PC-9 (cell line): ENCODE data around the gene SLAMF6. TPM values are rescaled to one million over a fixed set of nuclear protein-coding genes. Genes with fewer than 3 reads are reported as not detected.
A peak's percentile ranks its signal among the peaks of the same experiment; 100 is the strongest.

Source experiments
- BruUV-seq: library from RNA; stranded (reverse); fragments of 400-500 nt; replicated peaks from 2 replicates; lab custom pipeline; 2021; lab: Mats Ljungman, UMichigan
- CTCF ChIA-PET: fragments of 300-600 bp; sonication (Branson Sonifier 250); formaldehyde crosslinking; loops from one replicate; lab custom pipeline; 2022; ENCODE audit warnings: antibody characterized with exemption; lab: Charles Lee
- POLR2A ChIA-PET: fragments of 300-600 bp; sonication (Branson Sonifier 250); formaldehyde crosslinking; loops from one replicate; lab custom pipeline; 2022; ENCODE audit warnings: antibody characterized with exemption; ENCODE audit not compliant: unreplicated experiment; lab: Charles Lee
- DNase-seq, 2 experiments: peaks; one replicate each; pipeline versions ENCODE4 v3.0.0 to v3.0.0-alpha.2; 2015 to 2022; ENCODE audit warnings: mixed read lengths in 1 of 2
- H2AFZ ChIP-seq: fragments of 200-600 bp; sonication (generic); 2 replicates; pipeline ENCODE4 v1.8.1; 2017; ENCODE audit warnings: antibody characterized with exemption
- H3F3A ChIP-seq: fragments of 200-600 bp; sonication (generic); 2 replicates; pipeline ENCODE4 v1.8.1; 2017; ENCODE audit warnings: antibody characterized with exemption, mild to moderate bottlenecking, low read depth; ENCODE audit not compliant: insufficient read depth
- H3K27ac ChIP-seq: fragments of 200-600 bp; sonication (generic); 2 replicates; pipeline ENCODE4 v1.6.1; 2016; ENCODE audit warnings: mixed run types
- H3K27me3 ChIP-seq: fragments of 200-600 bp; sonication (generic); 2 replicates; pipeline ENCODE4 v1.6.1; 2016; ENCODE audit warnings: low read depth, mixed run types; ENCODE audit not compliant: insufficient read depth
- H3K36me3 ChIP-seq: fragments of 200-600 bp; sonication (generic); 2 replicates; pipeline ENCODE4 v1.6.1; 2016; ENCODE audit warnings: low read depth, mixed run types
- H3K4me1 ChIP-seq: fragments of 200-600 bp; sonication (generic); replicated peaks from 2 replicates; pipeline ENCODE4 v1.6.1; 2016; ENCODE audit warnings: mixed run types; ENCODE audit not compliant: insufficient read depth
- H3K4me2 ChIP-seq: fragments of 200-600 bp; sonication (generic); 2 replicates; pipeline ENCODE4 v1.6.1; 2017; ENCODE audit warnings: mixed run types
- H3K4me3 ChIP-seq: fragments of 200-600 bp; sonication (generic); 2 replicates; pipeline ENCODE4 v1.6.1; 2016; ENCODE audit warnings: mixed run types
- H3K79me2 ChIP-seq: fragments of 200-600 bp; sonication (generic); 2 replicates; pipeline ENCODE4 v1.6.1; 2017; ENCODE audit warnings: low read depth, mixed run types
- H3K9me2 ChIP-seq: fragments of 200-600 bp; sonication (generic); 2 replicates; pipeline ENCODE4 v1.8.1; 2017; ENCODE audit warnings: mild to moderate bottlenecking; ENCODE audit not compliant: insufficient read depth
- H3K9me3 ChIP-seq: fragments of 200-600 bp; sonication (generic); 2 replicates; pipeline ENCODE4 v1.8.1; 2016; ENCODE audit warnings: low read depth; ENCODE audit not compliant: insufficient read depth
- H4K20me1 ChIP-seq: fragments of 200-600 bp; sonication (generic); 2 replicates; pipeline ENCODE4 v1.8.1; 2017; ENCODE audit not compliant: insufficient read depth
- CTCF ChIP-seq: fragments of 200-600 bp; sonication (generic); conservative IDR thresholded peaks from 2 replicates; pipeline ENCODE4 v1.6.1; 2017; ENCODE audit warnings: mixed run types, antibody characterized with exemption, mild to moderate bottlenecking, moderate library complexity
- EZH2 ChIP-seq: fragments of 200-600 bp; sonication (generic); IDR thresholded peaks from 2 replicates; pipeline ENCODE4 v1.8.0; 2017; ENCODE audit warnings: antibody characterized with exemption, low read depth
- intact Hi-C: fragments of 100-400 bp; cut with micrococcal nuclease; formaldehyde crosslinking; loops from one replicate; pipeline ENCODE4 v1.10.0; 2022; ENCODE audit not compliant: unreplicated experiment
- total RNA-seq: library from RNA; stranded (reverse); gene quantifications from 2 replicates; pipeline ENCODE4 v1.2.3, GENCODE V29; 2021

Gene SLAMF6
- total RNA-seq, 1 experiment from 2014 or later: not detected

- intact Hi-C loops: no loop called here
- Histone ChIP-seq H3K9me2 (no peaks in the 10 kb centered on the region), H3K36me3 (no peaks in the 10 kb centered on the region), H3K4me1 (no peaks in the 10 kb centered on the region), H3K9me3 (no peaks in the 10 kb centered on the region), H3K27ac (no peak overlapping the region), H2AFZ (peak overlapping the region; percentile 50; the same call in 1 of the 2 replicates), H3K4me3 (no peak overlapping the region), H3F3A (no peaks in the 10 kb centered on the region), H4K20me1 (no peaks in the 10 kb centered on the region), H3K27me3 (peaks cover 28% of the 10 kb centered on the region), H3K79me2 (no peaks in the 10 kb centered on the region), H3K4me2 (no peak overlapping the region)
- BruUV-seq: no TSS peak
- ChIA-PET CTCF (no interaction called here), POLR2A (no interaction called here)
- DNase-seq: no peak
- TF ChIP-seq CTCF (no peak), EZH2 (no peak)
These were observed 76.0 kb downstream of the SLAMF6 start for GRCh38 chr1:160446945-160447600.

GRCh38 chr1:160439718-160440117, 83.3 kb downstream of the SLAMF6 start:
- CTCF ChIA-PET: no interaction called here

GRCh38 chr1:160438935-160439334, 84.1 kb downstream of the SLAMF6 start:
- no peaks in the 10 kb centered on the region for H3K4me1 ChIP-seq
- H3K79me2 ChIP-seq: no peaks in the 10 kb centered on the region
- no peaks in the 10 kb centered on the region for H3K9me2 ChIP-seq

More at GRCh38 chr1:160439718-160440117, 83.3 kb downstream of the SLAMF6 start:
- no peaks in the 10 kb centered on the region for H4K20me1 ChIP-seq
- POLR2A ChIA-PET: no interaction called here
- H3K27me3 ChIP-seq: peaks cover 11% of the 10 kb centered on the region
- H3K4me3 ChIP-seq: no peak overlapping the region
- no peak overlapping the region for H2AFZ ChIP-seq
- BruUV-seq: no TSS peak
- no peaks in the 10 kb centered on the region for H3F3A ChIP-seq
- H3K4me1 ChIP-seq: no peaks in the 10 kb centered on the region
- H3K9me3 ChIP-seq: no peaks in the 10 kb centered on the region
- DNase-seq: no peak
- no peaks in the 10 kb centered on the region for H3K9me2 ChIP-seq
- TF ChIP-seq CTCF: no peak
- no peak for TF ChIP-seq EZH2
- H3K4me2 ChIP-seq: no peak overlapping the region
- intact Hi-C loops: no loop called here
- H3K36me3 ChIP-seq: no peaks in the 10 kb centered on the region
- no peaks in the 10 kb centered on the region for H3K79me2 ChIP-seq
- H3K27ac ChIP-seq: no peak overlapping the region

More at GRCh38 chr1:160438935-160439334, 84.1 kb downstream of the SLAMF6 start:
- no TSS peak for BruUV-seq
- no peaks in the 10 kb centered on the region for H4K20me1 ChIP-seq
- H3K36me3 ChIP-seq: no peaks in the 10 kb centered on the region
- H3K4me3 ChIP-seq: no peak overlapping the region
- no peak overlapping the region for H3K27ac ChIP-seq
- no peak overlapping the region for H3K4me2 ChIP-seq
- ChIA-PET CTCF (no interaction called here), POLR2A (no interaction called here)
- no peak for DNase-seq
- no peaks in the 10 kb centered on the region for H3K9me3 ChIP-seq
- intact Hi-C loops: no loop called here
- H3F3A ChIP-seq: no peaks in the 10 kb centered on the region
- H2AFZ ChIP-seq: no peak overlapping the region
- peaks cover 19% of the 10 kb centered on the region for H3K27me3 ChIP-seq
- TF ChIP-seq CTCF (no peak), EZH2 (no peak)
